ENCODE measurements around the gene UPP2.

Gene UPP2

GRCh38 chr2:158140201-158140600 is 38.5 kb downstream of the UPP2 start:
- no peak overlapping the region for H3K9ac ChIP-seq (ENCODE audit: low read depth, low read length)
- H3K4me1 ChIP-seq (ENCODE audit: insufficient read depth, low read length): 0 out of 2 replicates have a peak, but pooled peaks cover 4% of the 10 kb centered on the region
- no peaks in the 10 kb centered on the region for H3K36me3 ChIP-seq (ENCODE audit: insufficient read depth, low read length)
- no peaks in the 10 kb centered on the region for H3K9me3 ChIP-seq (ENCODE audit: control insufficient read depth, insufficient read depth, low read length)

GRCh38 chr2:158142165-158142564 is 40.5 kb downstream of the UPP2 start:
- no peak overlapping the region for H3K9ac ChIP-seq (ENCODE audit: low read depth, low read length)

GRCh38 chr2:158142568-158143332 is 41.1 kb downstream of the UPP2 start:
- no peak overlapping the region for H3K9ac ChIP-seq (ENCODE audit: low read depth, low read length)
- H3K4me1 ChIP-seq (ENCODE audit: insufficient read depth, low read length): 0 out of 2 replicates have a peak, but pooled peaks cover 4% of the 10 kb centered on the region
- H3K36me3 ChIP-seq (ENCODE audit: insufficient read depth, low read length): no peaks in the 10 kb centered on the region
- H3K9me3 ChIP-seq (ENCODE audit: control insufficient read depth, insufficient read depth, low read length): no peaks in the 10 kb centered on the region

More at GRCh38 chr2:158142165-158142564, 40.5 kb downstream of the UPP2 start:
- no peaks in the 10 kb centered on the region for H3K36me3 ChIP-seq (ENCODE audit: insufficient read depth, low read length)
- no peaks in the 10 kb centered on the region for H3K9me3 ChIP-seq (ENCODE audit: control insufficient read depth, insufficient read depth, low read length)
- H3K4me1 ChIP-seq (ENCODE audit: insufficient read depth, low read length): 0 out of 2 replicates have a peak, but pooled peaks cover 4% of the 10 kb centered on the region

- Histone ChIP-seq H3K4me1 (ENCODE audit: insufficient read depth, low read length) (0 out of 2 replicates have a peak, but pooled peaks cover 4% of the 10 kb centered on the region), H3K36me3 (ENCODE audit: insufficient read depth, low read length) (no peaks in the 10 kb centered on the region), H3K9me3 (ENCODE audit: control insufficient read depth, insufficient read depth, low read length) (no peaks in the 10 kb centered on the region), H3K9ac (ENCODE audit: low read depth, low read length) (no peak overlapping the region)
Observed at GRCh38 chr2:158143703-158144360, 42.2 kb downstream of the UPP2 start.

GRCh38 chr2:158144914-158145625 is 43.4 kb downstream of the UPP2 start:
- H3K4me1 ChIP-seq (ENCODE audit: insufficient read depth, low read length): 0 out of 2 replicates have a peak, but pooled peaks cover 4% of the 10 kb centered on the region
- H3K36me3 ChIP-seq (ENCODE audit: insufficient read depth, low read length): no peaks in the 10 kb centered on the region
- H3K9ac ChIP-seq (ENCODE audit: low read depth, low read length): no peak overlapping the region
- H3K9me3 ChIP-seq (ENCODE audit: control insufficient read depth, insufficient read depth, low read length): no peaks in the 10 kb centered on the region

GRCh38 chr2:158153270-158154015 is 51.8 kb downstream of the UPP2 start:
- Histone ChIP-seq H3K4me1 (ENCODE audit: insufficient read depth, low read length) (no peaks in the 10 kb centered on the region), H3K9ac (ENCODE audit: low read depth, low read length) (no peak overlapping the region), H3K9me3 (ENCODE audit: control insufficient read depth, insufficient read depth, low read length) (no peaks in the 10 kb centered on the region), H3K36me3 (ENCODE audit: insufficient read depth, low read length) (no peaks in the 10 kb centered on the region)

- H3K4me1 ChIP-seq (ENCODE audit: insufficient read depth, low read length): no peaks in the 10 kb centered on the region
- H3K9ac ChIP-seq (ENCODE audit: low read depth, low read length): no peak overlapping the region
- no peaks in the 10 kb centered on the region for H3K9me3 ChIP-seq (ENCODE audit: control insufficient read depth, insufficient read depth, low read length)
- H3K36me3 ChIP-seq (ENCODE audit: insufficient read depth, low read length): no peaks in the 10 kb centered on the region
Observed at GRCh38 chr2:158154596-158154995, 52.9 kb downstream of the UPP2 start.

GRCh38 chr2:158172719-158173118 is 71.0 kb downstream of the UPP2 start:
- Histone ChIP-seq H3K36me3 (ENCODE audit: insufficient read depth, low read length) (no peaks in the 10 kb centered on the region), H3K9ac (ENCODE audit: low read depth, low read length) (no peak overlapping the region), H3K9me3 (ENCODE audit: control insufficient read depth, insufficient read depth, low read length) (no peaks in the 10 kb centered on the region), H3K4me1 (ENCODE audit: insufficient read depth, low read length) (0 out of 2 replicates have a peak, but pooled peaks cover 3% of the 10 kb centered on the region)

- H3K9me3 ChIP-seq (ENCODE audit: control insufficient read depth, insufficient read depth, low read length): no peaks in the 10 kb centered on the region
Observed at GRCh38 chr2:158174495-158174894, 72.8 kb downstream of the UPP2 start.

GRCh38 chr2:158174956-158175355 is 73.3 kb downstream of the UPP2 start:
- Histone ChIP-seq H3K36me3 (ENCODE audit: insufficient read depth, low read length) (no peaks in the 10 kb centered on the region), H3K4me1 (ENCODE audit: insufficient read depth, low read length) (0 out of 2 replicates have a peak, but pooled peaks cover 3% of the 10 kb centered on the region), H3K9ac (ENCODE audit: low read depth, low read length) (no peak overlapping the region)

More at GRCh38 chr2:158174495-158174894, 72.8 kb downstream of the UPP2 start:
- Histone ChIP-seq H3K4me1 (ENCODE audit: insufficient read depth, low read length) (0 out of 2 replicates have a peak, but pooled peaks cover 3% of the 10 kb centered on the region), H3K9ac (ENCODE audit: low read depth, low read length) (no peak overlapping the region), H3K36me3 (ENCODE audit: insufficient read depth, low read length) (no peaks in the 10 kb centered on the region)

GRCh38 chr2:158178646-158179045 is 77.0 kb downstream of the UPP2 start:
- no peaks in the 10 kb centered on the region for H3K36me3 ChIP-seq (ENCODE audit: insufficient read depth, low read length)
- peaks cover 8% of the 10 kb centered on the region for H3K4me1 ChIP-seq (ENCODE audit: insufficient read depth, low read length)
- no peaks in the 10 kb centered on the region for H3K9me3 ChIP-seq (ENCODE audit: control insufficient read depth, insufficient read depth, low read length)
- H3K9ac ChIP-seq (ENCODE audit: low read depth, low read length): no peak overlapping the region

More at GRCh38 chr2:158174956-158175355, 73.3 kb downstream of the UPP2 start:
- H3K9me3 ChIP-seq (ENCODE audit: control insufficient read depth, insufficient read depth, low read length): no peaks in the 10 kb centered on the region

GRCh38 chr2:158179660-158180059 is 78.0 kb downstream of the UPP2 start:
- Histone ChIP-seq H3K36me3 (ENCODE audit: insufficient read depth, low read length) (no peaks in the 10 kb centered on the region), H3K4me1 (ENCODE audit: insufficient read depth, low read length) (peaks cover 11% of the 10 kb centered on the region), H3K9me3 (ENCODE audit: control insufficient read depth, insufficient read depth, low read length) (no peaks in the 10 kb centered on the region), H3K9ac (ENCODE audit: low read depth, low read length) (no peak overlapping the region)

GRCh38 chr2:158181171-158181570 is 79.5 kb downstream of the UPP2 start:
- Histone ChIP-seq H3K9me3 (ENCODE audit: control insufficient read depth, insufficient read depth, low read length) (no peaks in the 10 kb centered on the region), H3K9ac (ENCODE audit: low read depth, low read length) (no peak overlapping the region), H3K36me3 (ENCODE audit: insufficient read depth, low read length) (no peaks in the 10 kb centered on the region), H3K4me1 (ENCODE audit: insufficient read depth, low read length) (peaks cover 11% of the 10 kb centered on the region)
